ENCODE data around the gene ANKRD11. TPM values are rescaled to one million over a fixed set of nuclear protein-coding genes. Genes with fewer than 3 reads are reported as not detected.

ANKRD11 gene
- polyA plus RNA-seq, 3 donors, result 3.2 to 62.4 (median 5.4) TPM

DNA sequence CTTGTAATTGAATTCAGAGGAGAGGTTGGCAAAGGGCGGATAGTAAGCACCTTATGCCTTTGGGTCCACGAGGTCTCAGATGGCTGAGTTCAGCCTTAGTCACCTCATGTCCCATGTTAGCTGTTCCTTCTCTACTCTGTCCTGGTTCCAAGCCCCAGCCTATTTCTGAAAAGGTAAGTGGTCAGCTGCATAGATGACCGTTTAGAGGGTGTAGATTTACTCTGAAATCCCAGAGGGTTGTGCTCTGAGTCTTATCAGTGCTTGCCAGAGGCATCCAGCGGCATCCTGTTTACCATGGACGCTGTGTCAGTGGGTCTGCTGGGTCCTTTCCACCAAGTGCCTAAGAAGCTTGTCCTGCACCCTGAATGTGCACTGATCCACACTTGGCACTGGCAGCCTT, 271.0 kb downstream of the ANKRD11 start:
- no peak overlapping the region for H2AFZ ChIP-seq (ENCODE audit: insufficient read depth, low read depth, low read length, poor library complexity, severe bottlenecking)
- H4K20me1 ChIP-seq (ENCODE audit: insufficient read depth, low read length), result peaks cover 14% of the 10 kb centered on the region
- Mint-ChIP-seq H3K27ac (no peak overlapping the region), H3K4me3 (no peak overlapping the region), H3K36me3 (peaks cover 29 to 43% of the 10 kb centered on the region in 2 donors), H3K4me1 (peaks cover 17% of the 10 kb centered on the region), H3K27me3 (ENCODE audit: low read depth in 3 of 3) (no peaks in the 10 kb centered on the region), H3K9me3 (no peaks in the 10 kb centered on the region)
- peaks cover 16% of the 10 kb centered on the region for H3K79me2 ChIP-seq (ENCODE audit: insufficient read depth, low read length)
- WGBS (ENCODE audit: insufficient coverage), result 54% methylated on average over 3 of the region's 5 CpGs
- H3K9me3 ChIP-seq (replicated peaks in 1 of 2; ENCODE audit: control insufficient read depth in 1 of 2, insufficient read depth in 1 of 2, low read length in 2 of 2), result no peaks in the 10 kb centered on the region
- no peak overlapping the region for H3K4me2 ChIP-seq (replicated peaks; ENCODE audit: extremely low read depth, low read length, poor library complexity, severe bottlenecking)
- no peaks in the 10 kb centered on the region for H3K27me3 ChIP-seq (ENCODE audit: control insufficient read depth in 2 of 2, insufficient read depth in 2 of 2, low read length in 2 of 2)
- H3K4me3 ChIP-seq (replicated peaks in 1 of 3; ENCODE audit: low read depth in 2 of 3, low read length in 3 of 3), result no peak overlapping the region
- TF ChIP-seq, protein P1, sequence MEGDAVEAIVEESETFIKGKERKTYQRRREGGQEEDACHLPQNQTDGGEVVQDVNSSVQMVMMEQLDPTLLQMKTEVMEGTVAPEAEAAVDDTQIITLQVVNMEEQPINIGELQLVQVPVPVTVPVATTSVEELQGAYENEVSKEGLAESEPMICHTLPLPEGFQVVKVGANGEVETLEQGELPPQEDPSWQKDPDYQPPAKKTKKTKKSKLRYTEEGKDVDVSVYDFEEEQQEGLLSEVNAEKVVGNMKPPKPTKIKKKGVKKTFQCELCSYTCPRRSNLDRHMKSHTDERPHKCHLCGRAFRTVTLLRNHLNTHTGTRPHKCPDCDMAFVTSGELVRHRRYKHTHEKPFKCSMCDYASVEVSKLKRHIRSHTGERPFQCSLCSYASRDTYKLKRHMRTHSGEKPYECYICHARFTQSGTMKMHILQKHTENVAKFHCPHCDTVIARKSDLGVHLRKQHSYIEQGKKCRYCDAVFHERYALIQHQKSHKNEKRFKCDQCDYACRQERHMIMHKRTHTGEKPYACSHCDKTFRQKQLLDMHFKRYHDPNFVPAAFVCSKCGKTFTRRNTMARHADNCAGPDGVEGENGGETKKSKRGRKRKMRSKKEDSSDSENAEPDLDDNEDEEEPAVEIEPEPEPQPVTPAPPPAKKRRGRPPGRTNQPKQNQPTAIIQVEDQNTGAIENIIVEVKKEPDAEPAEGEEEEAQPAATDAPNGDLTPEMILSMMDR (IDR thresholded peaks at IDR 0.05), result no peak
- intact Hi-C loops (cut with micrococcal nuclease), result loop anchor here (5.0 to 10.0 kb wide), 3 partner anchors 277 to 405 kb away; partner anchors contain the start of genes APRT (in 1 of the 2), GALNS (in 1 of the 2) and TRAPPC2L (in 1 of the 2)
- no peak for DNase-seq
- peaks cover 33 to 40% of the 10 kb centered on the region in 2 donors for H3K36me3 ChIP-seq (replicated peaks in 1 of 2; ENCODE audit: control insufficient read depth in 1 of 2, insufficient read depth in 2 of 2, low read length in 2 of 2)
- no peak overlapping the region for H3K27ac ChIP-seq (ENCODE audit: low read depth in 1 of 2, low read length in 2 of 2)
- H3K4me1 ChIP-seq (ENCODE audit: control insufficient read depth in 1 of 2, insufficient read depth in 2 of 2, low read length in 2 of 2), result peaks cover 16 to 19% of the 10 kb centered on the region in 2 donors
- no peak overlapping the region for H3K9ac ChIP-seq (ENCODE audit: insufficient read depth, low read length, poor library complexity, severe bottlenecking)

Small RNA genes lying within 50 kb of the gene (small RNA-seq; reads per million reads assigned to genes)
- gene RNU6-430P (ENCODE audit: insufficient read length, low read depth), result not detected

Other genes starting within 250 kb of the ANKRD11 start
- 100 to 1,000 TPM in 1 of 3 donors, 10 to 100 TPM in 2; 30.3 to 120 (median 34.4) TPM for gene SPG7, start 17.8 kb upstream of the ANKRD11 start, polyA plus RNA-seq
- 1,000 to 10,000 TPM; 1,251 to 2,437 (median 1,329) TPM for gene RPL13, start 70.1 kb upstream of the ANKRD11 start, polyA plus RNA-seq
- gene CPNE7, start 85.2 kb upstream of the ANKRD11 start, polyA plus RNA-seq, result not detected
- not detected for gene DPEP1, start 123.1 kb upstream of the ANKRD11 start, polyA plus RNA-seq
- gene CHMP1A, start 167.1 kb upstream of the ANKRD11 start, polyA plus RNA-seq, result 10 to 100 TPM; 57.3 to 85.7 (median 76.6) TPM
- gene SPATA33, start 167.3 kb upstream of the ANKRD11 start, polyA plus RNA-seq, result 1 to 10 TPM; 1.4 to 3.5 (median 1.8) TPM
- 100 to 1,000 TPM in 1 of 3 donors, 10 to 100 TPM in 2; 16.5 to 107 (median 18.3) TPM for gene CDK10, start 196.1 kb upstream of the ANKRD11 start, polyA plus RNA-seq
- gene SPATA2L, start 211.1 kb upstream of the ANKRD11 start, polyA plus RNA-seq, result 10 to 100 TPM in 2 of 3 donors, 1 to 10 TPM in 1; 10.0 to 17.6 (median 15.1) TPM
- gene VPS9D1, start 230.3 kb upstream of the ANKRD11 start, polyA plus RNA-seq, result 10 to 100 TPM in 1 of 3 donors, 1 to 10 TPM in 2; 1.2 to 29.7 (median 1.6) TPM
- 10 to 100 TPM in 1 of 3 donors, 1 to 10 TPM in 2; 2.2 to 54.5 (median 3.2) TPM for gene ZNF276, start 231.0 kb upstream of the ANKRD11 start, polyA plus RNA-seq

Data from CD14-positive monocyte (primary cell).